Mesenchymal stem cell (in vitro differentiated cells and primary cell): ENCODE data around the gene FN3KRP.
A peak's percentile ranks its signal among the peaks of the same experiment; 100 is the strongest.

ENCODE experiments used
- DNase-seq: peaks from one replicate; pipeline ENCODE4 v3.0.0-alpha.2; 2013
- H2AFZ ChIP-seq: one replicate; pipeline ENCODE4 v1.6.1; 2013; ENCODE audit warnings: low read depth, mild to moderate bottlenecking, control low read depth, inconsistent platforms, low read length, moderate library complexity
- H2AK5ac ChIP-seq: 2 replicates; pipeline ENCODE4 v1.6.1; 2013; ENCODE audit warnings: low read length, moderate library complexity, mild to moderate bottlenecking, inconsistent platforms; ENCODE audit not compliant: severe bottlenecking
- H2BK120ac ChIP-seq: one replicate; pipeline ENCODE4 v1.6.1; 2013; ENCODE audit warnings: low read depth, mild to moderate bottlenecking, inconsistent platforms, low read length, moderate library complexity
- H2BK12ac ChIP-seq, 2 experiments: one replicate each; pipeline ENCODE4 v1.6.1; 2013; ENCODE audit warnings: inconsistent platforms in 2 of 2, low read length in 2 of 2, mild to moderate bottlenecking in 2 of 2, moderate library complexity in 2 of 2, control low read depth in 1 of 2
- H2BK15ac ChIP-seq: one replicate; pipeline ENCODE4 v1.6.1; 2013; ENCODE audit warnings: mild to moderate bottlenecking, low read depth, inconsistent platforms; ENCODE audit not compliant: poor library complexity, severe bottlenecking
- H2BK5ac ChIP-seq: 2 replicates; pipeline ENCODE4 v1.6.1; 2013; ENCODE audit warnings: low read depth, mild to moderate bottlenecking, low read length, control low read depth, inconsistent platforms; ENCODE audit not compliant: poor library complexity, severe bottlenecking
- H3K14ac ChIP-seq, 2 experiments: one replicate each; pipeline ENCODE4 v1.6.1; 2013; ENCODE audit warnings: inconsistent platforms in 2 of 2, low read length in 2 of 2, control low read depth in 1 of 2, mild to moderate bottlenecking in 1 of 2, moderate library complexity in 1 of 2
- H3K18ac ChIP-seq, 2 experiments: one replicate each; pipeline ENCODE4 v1.6.1; 2013; ENCODE audit warnings: inconsistent platforms in 2 of 2, low read length in 2 of 2, control low read depth in 1 of 2, low read depth in 1 of 2, mild to moderate bottlenecking in 1 of 2
- H3K23ac ChIP-seq, 2 experiments: one replicate each; pipeline ENCODE4 v1.6.1; 2013; ENCODE audit warnings: inconsistent platforms in 2 of 2, low read length in 2 of 2, mild to moderate bottlenecking in 2 of 2, moderate library complexity in 2 of 2, control low read depth in 1 of 2
- H3K27ac ChIP-seq: 2 replicates; pipeline ENCODE4 v1.5.1; 2013; ENCODE audit warnings: mild to moderate bottlenecking, moderate library complexity, low read length, control low read depth, inconsistent platforms; ENCODE audit not compliant: poor library complexity, severe bottlenecking
- H3K27me3 ChIP-seq, 2 experiments: 2 replicates each; pipeline versions ENCODE4 v1.6.1 to v1.7.0; 2013; ENCODE audit warnings: low read length in 2 of 2, mild to moderate bottlenecking in 2 of 2, moderate library complexity in 2 of 2, control low read depth in 1 of 2, inconsistent platforms in 1 of 2; ENCODE audit not compliant: control insufficient read depth in 1 of 2, insufficient read depth in 1 of 2
- H3K36me3 ChIP-seq, 2 experiments: 2 replicates each; pipeline versions ENCODE4 v1.6.1 to v1.7.0; 2013; ENCODE audit warnings: low read length in 2 of 2, control low read depth in 1 of 2, inconsistent platforms in 1 of 2, low read depth in 1 of 2, mild to moderate bottlenecking in 1 of 2; ENCODE audit not compliant: insufficient read depth in 2 of 2, control insufficient read depth in 1 of 2
- H3K4ac ChIP-seq, 2 experiments: one replicate each; pipeline ENCODE4 v1.6.1; 2013; ENCODE audit warnings: inconsistent platforms in 2 of 2, low read length in 2 of 2, mild to moderate bottlenecking in 2 of 2, moderate library complexity in 2 of 2, control low read depth in 1 of 2, low read depth in 1 of 2
- H3K4me1 ChIP-seq: 2 replicates; pipeline ENCODE4 v1.6.1; 2013; ENCODE audit warnings: low read depth, low read length, control low read depth; ENCODE audit not compliant: control insufficient read depth, insufficient read depth
- H3K4me2 ChIP-seq: 2 replicates; pipeline ENCODE4 v1.6.1; 2013; ENCODE audit warnings: low read length, mild to moderate bottlenecking, inconsistent platforms; ENCODE audit not compliant: poor library complexity, severe bottlenecking
- H3K4me3 ChIP-seq, 2 experiments: 2 replicates each; pipeline versions ENCODE4 v1.5.1 to v1.7.0; 2013; ENCODE audit warnings: low read length in 2 of 2, mild to moderate bottlenecking in 2 of 2, control low read depth in 1 of 2, low read depth in 1 of 2; ENCODE audit not compliant: insufficient read depth in 1 of 2
- H3K79me1 ChIP-seq: replicated peaks from 2 replicates; pipeline ENCODE4 v1.6.1; 2013; ENCODE audit warnings: mild to moderate bottlenecking, control low read depth, low read length, inconsistent platforms; ENCODE audit not compliant: poor library complexity, severe bottlenecking
- H3K9ac ChIP-seq: 2 replicates; pipeline ENCODE4 v1.7.0; 2013; ENCODE audit warnings: mild to moderate bottlenecking, low read length, moderate library complexity
- H3K9me3 ChIP-seq: 2 replicates; pipeline ENCODE4 v1.7.0; 2013; ENCODE audit warnings: mild to moderate bottlenecking, low read length; ENCODE audit not compliant: control insufficient read depth
- H4K8ac ChIP-seq: one replicate; pipeline ENCODE4 v1.6.1; 2013; ENCODE audit warnings: inconsistent platforms, mild to moderate bottlenecking, low read length, moderate library complexity
- H4K91ac ChIP-seq: one replicate; pipeline ENCODE4 v1.6.1; 2013; ENCODE audit warnings: mild to moderate bottlenecking, low read length, inconsistent platforms
- WGBS: methylation state at CpG from one replicate; pipeline ENCODE4 v1.1.7; 2013; ENCODE audit warnings: mixed read lengths; 5-methylcytosine and 5-hydroxymethylcytosine counted together

The FN3KRP gene

GRCh38 chr17:82703935-82704865, 12.3 kb upstream of the FN3KRP start:
- 83% methylated on average over 36 of the region's 38 CpGs for WGBS

GRCh38 chr17:82704886-82705285, 11.6 kb upstream of the FN3KRP start:
- peaks cover 4% of the 10 kb centered on the region for H3K4me1 ChIP-seq
- no peak overlapping the region for H3K9ac ChIP-seq
- no peak overlapping the region for H3K23ac ChIP-seq
- DNase-seq = no peak
- H3K4ac ChIP-seq = no peak overlapping the region
- H3K27me3 ChIP-seq = peaks cover 0 to 22% of the 10 kb centered on the region in 2 experiments
- no peak overlapping the region for H3K27ac ChIP-seq
- H3K4me3 ChIP-seq = no peak overlapping the region
- H2AFZ ChIP-seq = no peak overlapping the region
- no peak overlapping the region for H3K14ac ChIP-seq
- no peaks in the 10 kb centered on the region for H3K79me1 ChIP-seq
- H2BK5ac ChIP-seq = no peak overlapping the region
- no peak overlapping the region for H2BK120ac ChIP-seq
- H2BK15ac ChIP-seq = no peak overlapping the region
- 81% methylated on average over 12 of the region's 13 CpGs for WGBS
- H3K18ac ChIP-seq = no peak overlapping the region
- no peak overlapping the region for H3K4me2 ChIP-seq
- no peak overlapping the region for H2AK5ac ChIP-seq
- H4K91ac ChIP-seq = no peak overlapping the region
- H2BK12ac ChIP-seq = no peak overlapping the region
- H3K9me3 ChIP-seq = no peaks in the 10 kb centered on the region
- H4K8ac ChIP-seq = no peak overlapping the region
- H3K36me3 ChIP-seq = no peaks in the 10 kb centered on the region

More at GRCh38 chr17:82703935-82704865, 12.3 kb upstream of the FN3KRP start:
- H2BK15ac ChIP-seq = no peak overlapping the region
- no peak overlapping the region for H3K14ac ChIP-seq
- H3K79me1 ChIP-seq = no peaks in the 10 kb centered on the region
- H3K36me3 ChIP-seq = no peaks in the 10 kb centered on the region
- no peak overlapping the region for H2BK5ac ChIP-seq
- H2BK120ac ChIP-seq = no peak overlapping the region
- H2AFZ ChIP-seq = no peak overlapping the region
- no peak for DNase-seq
- no peak overlapping the region for H3K4me2 ChIP-seq
- H3K9ac ChIP-seq = no peak overlapping the region
- H3K27me3 ChIP-seq = peaks cover 0 to 22% of the 10 kb centered on the region in 2 experiments
- no peak overlapping the region for H3K27ac ChIP-seq
- no peak overlapping the region for H2BK12ac ChIP-seq
- no peak overlapping the region for H3K18ac ChIP-seq
- H4K91ac ChIP-seq = no peak overlapping the region
- no peak overlapping the region for H3K4ac ChIP-seq
- H3K23ac ChIP-seq = no peak overlapping the region
- H3K9me3 ChIP-seq = no peaks in the 10 kb centered on the region
- no peak overlapping the region for H3K4me3 ChIP-seq
- no peak overlapping the region for H4K8ac ChIP-seq
- H2AK5ac ChIP-seq = no peak overlapping the region
- H3K4me1 ChIP-seq = peaks cover 9% of the 10 kb centered on the region

- H4K8ac ChIP-seq = no peak overlapping the region
- no peak overlapping the region for H2BK5ac ChIP-seq
- no peaks in the 10 kb centered on the region for H3K9me3 ChIP-seq
- no peak overlapping the region for H3K27ac ChIP-seq
- H2BK15ac ChIP-seq = no peak overlapping the region
- 89% methylated on average over 18 of the region's 18 CpGs for WGBS
- no peak overlapping the region for H2BK12ac ChIP-seq
- H2BK120ac ChIP-seq = no peak overlapping the region
- no peak overlapping the region for H3K18ac ChIP-seq
- no peak overlapping the region for H4K91ac ChIP-seq
- H3K23ac ChIP-seq = no peak overlapping the region
- no peak overlapping the region for H3K4me2 ChIP-seq
- DNase-seq = no peak
- H3K27me3 ChIP-seq = peaks cover 0 to 30% of the 10 kb centered on the region in 2 experiments
- no peaks in the 10 kb centered on the region for H3K36me3 ChIP-seq
- H3K14ac ChIP-seq = no peak overlapping the region
- no peaks in the 10 kb centered on the region for H3K79me1 ChIP-seq
- H2AK5ac ChIP-seq = no peak overlapping the region
- no peak overlapping the region for H3K4me3 ChIP-seq
- no peak overlapping the region for H3K4ac ChIP-seq
- H2AFZ ChIP-seq = no peak overlapping the region
- no peak overlapping the region for H3K9ac ChIP-seq
- H3K4me1 ChIP-seq = peaks cover 4% of the 10 kb centered on the region
These were observed 10.8 kb upstream of the FN3KRP start for GRCh38 chr17:82705756-82706155.

GRCh38 chr17:82709024-82709675, 7.4 kb upstream of the FN3KRP start:
- no peaks in the 10 kb centered on the region for H3K36me3 ChIP-seq
- no peak overlapping the region for H3K23ac ChIP-seq
- no peak overlapping the region for H3K4me2 ChIP-seq
- WGBS = 71% methylated on average over 4 of the region's 9 CpGs
- no peak overlapping the region for H3K14ac ChIP-seq
- H2BK12ac ChIP-seq = no peak overlapping the region
- no peak overlapping the region for H3K9ac ChIP-seq
- no peak overlapping the region for H3K4ac ChIP-seq
- H3K9me3 ChIP-seq = no peaks in the 10 kb centered on the region
- H4K91ac ChIP-seq = peak overlapping the region; percentile 36
- H2BK15ac ChIP-seq = no peak overlapping the region
- no peak overlapping the region for H2BK120ac ChIP-seq
- H2AFZ ChIP-seq = no peak overlapping the region
- no peak for DNase-seq
- H4K8ac ChIP-seq = no peak overlapping the region
- H3K27ac ChIP-seq = no peak overlapping the region
- no peak overlapping the region for H2AK5ac ChIP-seq
- H3K4me1 ChIP-seq = peaks cover 4% of the 10 kb centered on the region
- no peak overlapping the region for H3K18ac ChIP-seq
- H3K27me3 ChIP-seq = peaks cover 0 to 26% of the 10 kb centered on the region in 2 experiments
- H2BK5ac ChIP-seq = no peak overlapping the region
- no peaks in the 10 kb centered on the region for H3K79me1 ChIP-seq
- no peak overlapping the region for H3K4me3 ChIP-seq
